PC-3 (cell line): Measurements from ENCODE around the gene ZSCAN12.

Experiments
- CTCF ChIP-seq: fragments of 300-600 bp; sonication (generic); conservative IDR thresholded peaks from 2 replicates; pipeline ENCODE4 v1.5.1; 2017; ENCODE audit warnings: antibody characterized with exemption, low read depth, mild to moderate bottlenecking, low read length
- EZH2 ChIP-seq: fragments of 300-600 bp; sonication (generic); IDR thresholded peaks from one replicate; pipeline ENCODE4 v1.6.1; 2017; ENCODE audit warnings: antibody characterized with exemption, mild to moderate bottlenecking, low read length; ENCODE audit not compliant: unreplicated experiment
- EZH2phosphoT487 ChIP-seq: fragments of 300-600 bp; sonication (generic); IDR thresholded peaks from 2 replicates; pipeline ENCODE4 v1.6.1; 2018; ENCODE audit warnings: mild to moderate bottlenecking, antibody characterized with exemption, low read length, borderline replicate concordance

GRCh38 chr6:28371706-28372451 is 27.7 kb downstream of the ZSCAN12 start:
- TF ChIP-seq CTCF (no peak), EZH2 (no peak), EZH2phosphoT487 (no peak)
